ENCODE results near the gene TMTC4. TPM values are rescaled to one million over a fixed set of nuclear protein-coding genes. Genes with fewer than 3 reads are reported as not detected.
"Not testable (repeated sequence)": the region's sequence is repeated elsewhere in the genome, so short reads cannot be mapped to it uniquely, and the experiment has no call there.

The TMTC4 gene
- total RNA-seq, 2 donors from 2014 or later, result 8.2 to 17.9 TPM

GRCh38 chr13:100710176-100710575 is 35.6 kb upstream of the TMTC4 start:
- DNase-seq (ENCODE audit: low spot score), result no peak
- Histone ChIP-seq H3K27ac (no peak overlapping the region), H3K4me1 (ENCODE audit: control insufficient read depth in 1 of 2, low read depth in 2 of 2) (no peaks in the 10 kb centered on the region), H3K4me3 (no peak overlapping the region), H3K27me3 (replicated peaks; ENCODE audit: insufficient read depth) (no peaks in the 10 kb centered on the region), H3K9me3 (no peaks in the 10 kb centered on the region), H3K36me3 (no peaks in the 10 kb centered on the region)
- ATAC-seq (ENCODE audit: insufficient number of reproducible peaks, low FRiP score, low read depth), result no peak
- no peak for TF ChIP-seq CTCF (IDR thresholded peaks at IDR 0.05)

GRCh38 chr13:100707818-100708740 is 33.5 kb upstream of the TMTC4 start:
- no peak for TF ChIP-seq CTCF (IDR thresholded peaks at IDR 0.05)
- Histone ChIP-seq H3K9me3 (no peaks in the 10 kb centered on the region), H3K36me3 (no peaks in the 10 kb centered on the region), H3K27ac (no peak overlapping the region), H3K4me3 (no peak overlapping the region), H3K4me1 (ENCODE audit: control insufficient read depth in 1 of 2, low read depth in 2 of 2) (no peaks in the 10 kb centered on the region), H3K27me3 (replicated peaks; ENCODE audit: insufficient read depth) (no peaks in the 10 kb centered on the region)
- ATAC-seq (ENCODE audit: insufficient number of reproducible peaks, low FRiP score, low read depth), result no peak
- no peak for DNase-seq (ENCODE audit: low spot score)

- not testable (repeated sequence) for H3K4me3 ChIP-seq; H3K4me1 ChIP-seq (ENCODE audit: control insufficient read depth in 1 of 2, low read depth in 2 of 2); H3K36me3 ChIP-seq; H3K27ac ChIP-seq; H3K9me3 ChIP-seq; ATAC-seq (ENCODE audit: insufficient number of reproducible peaks, low FRiP score, low read depth); H3K27me3 ChIP-seq (replicated peaks; ENCODE audit: insufficient read depth); DNase-seq (ENCODE audit: low spot score)
These were observed 23.7 kb upstream of the TMTC4 start for GRCh38 chr13:100698331-100698730.

GRCh38 chr13:100695509-100695773 is 20.8 kb upstream of the TMTC4 start:
- H3K4me3 ChIP-seq, result no peak overlapping the region
- H3K4me1 ChIP-seq (ENCODE audit: control insufficient read depth in 1 of 2, low read depth in 2 of 2), result no peaks in the 10 kb centered on the region
- H3K9me3 ChIP-seq, result no peaks in the 10 kb centered on the region
- no peak for ATAC-seq (ENCODE audit: insufficient number of reproducible peaks, low FRiP score, low read depth)
- DNase-seq (ENCODE audit: low spot score), result no peak
- no peaks in the 10 kb centered on the region for H3K36me3 ChIP-seq
- H3K27me3 ChIP-seq (replicated peaks; ENCODE audit: insufficient read depth), result no peaks in the 10 kb centered on the region
- no peak overlapping the region for H3K27ac ChIP-seq
- no peak for TF ChIP-seq CTCF (IDR thresholded peaks at IDR 0.05)

GRCh38 chr13:100694722-100695508 is 20.3 kb upstream of the TMTC4 start:
- Histone ChIP-seq H3K4me3 (no peak overlapping the region), H3K36me3 (no peaks in the 10 kb centered on the region), H3K27ac (no peak overlapping the region), H3K4me1 (ENCODE audit: control insufficient read depth in 1 of 2, low read depth in 2 of 2) (no peaks in the 10 kb centered on the region), H3K9me3 (no peaks in the 10 kb centered on the region), H3K27me3 (replicated peaks; ENCODE audit: insufficient read depth) (no peaks in the 10 kb centered on the region)
- DNase-seq (ENCODE audit: low spot score) (no peak), ATAC-seq (ENCODE audit: insufficient number of reproducible peaks, low FRiP score, low read depth) (no peak)
- TF ChIP-seq CTCF (IDR thresholded peaks at IDR 0.05), result no peak
